Measurements from ENCODE around the gene CLK3.

Gene CLK3

GRCh38 chr15:74603026-74603788, 12.4 kb upstream of the CLK3 start:
- no peak for DNase-seq (ENCODE audit: low read depth in 2 of 2)

GRCh38 chr15:74603789-74604705, 11.6 kb upstream of the CLK3 start:
- DNase-seq (ENCODE audit: low read depth in 2 of 2): no peak

- no peak for DNase-seq (ENCODE audit: low read depth in 2 of 2)
Observed at GRCh38 chr15:74604983-74605794, 10.4 kb upstream of the CLK3 start.

- DNase-seq (ENCODE audit: low read depth in 2 of 2): no peak
Observed at GRCh38 chr15:74605795-74606150, 9.9 kb upstream of the CLK3 start.

GRCh38 chr15:74608786-74609185, 6.8 kb upstream of the CLK3 start:
- no peak for DNase-seq (ENCODE audit: low read depth in 2 of 2)

GRCh38 chr15:74609938-74610301, 5.7 kb upstream of the CLK3 start:
- DNase-seq (ENCODE audit: low read depth in 2 of 2): no peak

- no peak for DNase-seq (ENCODE audit: low read depth in 2 of 2)
Observed at GRCh38 chr15:74610302-74610951, 5.2 kb upstream of the CLK3 start.

GRCh38 chr15:74611341-74611740, 4.3 kb upstream of the CLK3 start:
- DNase-seq (ENCODE audit: low read depth in 2 of 2): no peak

- no peak for DNase-seq (ENCODE audit: low read depth in 2 of 2)
Observed at GRCh38 chr15:74611834-74612233, 3.8 kb upstream of the CLK3 start.

- no peak for DNase-seq (ENCODE audit: low read depth in 2 of 2)
Observed at GRCh38 chr15:74612677-74613076, 3.0 kb upstream of the CLK3 start.

GRCh38 chr15:74613089-74613952, 2.3 kb upstream of the CLK3 start:
- no peak for DNase-seq (ENCODE audit: low read depth in 2 of 2)

- no peak for DNase-seq (ENCODE audit: low read depth in 2 of 2)
Observed at GRCh38 chr15:74613953-74614743, 1.5 kb upstream of the CLK3 start.

- DNase-seq (ENCODE audit: low read depth in 2 of 2): peak; percentile 61
Observed at GRCh38 chr15:74614744-74615507, 710 bp upstream of the CLK3 start.

GRCh38 chr15:74616366-74616939, 817 bp downstream of the CLK3 start:
- DNase-seq (ENCODE audit: low read depth in 2 of 2): no peak

- no peak for DNase-seq (ENCODE audit: low read depth in 2 of 2)
Observed at GRCh38 chr15:74616996-74617395, 1.4 kb downstream of the CLK3 start.

- no peak for DNase-seq (ENCODE audit: low read depth in 2 of 2)
Observed at GRCh38 chr15:74618841-74619596, 3.4 kb downstream of the CLK3 start.

- DNase-seq (ENCODE audit: low read depth in 2 of 2): no peak
Observed at GRCh38 chr15:74619916-74620635, 4.4 kb downstream of the CLK3 start.

Measured in fibroblast of skin of left quadriceps (primary cell).